SU-DHL-6 (cell line): ENCODE results near the gene LEMD2.

Source experiments
- CTCF ChIP-seq: fragments of 200-600 bp; sonication (generic); IDR thresholded peaks from one replicate; pipeline ENCODE4 v1.5.1; 2017; ENCODE audit warnings: antibody characterized with exemption, mild to moderate bottlenecking, low read length, moderate library complexity; ENCODE audit not compliant: insufficient read depth, poor library complexity, severe bottlenecking
- EZH2phosphoT487 ChIP-seq: fragments of 200-600 bp; sonication (generic), shearing (Covaris generic); conservative IDR thresholded peaks from 2 replicates; pipeline ENCODE4 v1.6.1; 2018; ENCODE audit warnings: mild to moderate bottlenecking, antibody characterized with exemption, low read length, moderate library complexity, mixed read lengths

GRCh38 chr6:33791620-33792019 lies 2.7 kb upstream of the LEMD2 start:
- TF ChIP-seq CTCF (no peak), EZH2phosphoT487 (no peak)
